ENCODE data around the gene TES.

DNA sequence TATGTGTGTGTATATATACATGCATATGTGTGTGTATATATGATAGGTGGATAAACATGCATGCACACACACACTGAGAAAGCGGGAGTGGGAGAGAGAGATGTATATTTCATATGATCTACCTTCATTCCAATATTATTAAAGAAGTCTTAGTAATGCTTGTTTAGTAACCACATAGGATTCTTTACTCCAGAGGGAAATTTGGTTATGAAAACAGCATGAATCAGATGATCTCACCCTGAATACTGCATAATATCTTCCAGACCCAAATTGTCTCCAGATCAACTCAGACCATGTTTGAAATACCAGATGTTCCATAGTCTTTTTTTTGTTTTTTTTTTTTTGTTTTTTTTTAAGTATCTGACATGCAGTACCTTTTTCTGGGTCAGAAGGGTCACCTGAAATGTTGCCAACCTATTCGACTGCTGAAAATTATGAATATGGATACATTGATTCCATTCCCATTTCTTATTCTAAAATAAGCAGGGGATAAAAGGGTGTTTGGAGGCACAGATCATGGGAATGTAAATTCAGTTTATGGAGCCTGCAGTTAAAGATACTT is 17.4 kb downstream of the TES start:
- TF ChIP-seq CTCF (IDR thresholded peaks at IDR 0.05) (no peak), POLR2AphosphoS5 (IDR thresholded peaks at IDR 0.05) (no peak), EP300 (IDR thresholded peaks at IDR 0.05; ENCODE audit: low read depth) (no peak), POLR2A (IDR thresholded peaks at IDR 0.05) (no peak)

All from transverse colon (tissue), 4 donors.